Measurements from ENCODE around the gene ATG16L2. TPM values are rescaled to one million over a fixed set of nuclear protein-coding genes. Genes with fewer than 3 reads are reported as not detected.

Gene ATG16L2
- total RNA-seq, 2 donors from 2014 or later, result 9.0 to 10.0 TPM

DNA sequence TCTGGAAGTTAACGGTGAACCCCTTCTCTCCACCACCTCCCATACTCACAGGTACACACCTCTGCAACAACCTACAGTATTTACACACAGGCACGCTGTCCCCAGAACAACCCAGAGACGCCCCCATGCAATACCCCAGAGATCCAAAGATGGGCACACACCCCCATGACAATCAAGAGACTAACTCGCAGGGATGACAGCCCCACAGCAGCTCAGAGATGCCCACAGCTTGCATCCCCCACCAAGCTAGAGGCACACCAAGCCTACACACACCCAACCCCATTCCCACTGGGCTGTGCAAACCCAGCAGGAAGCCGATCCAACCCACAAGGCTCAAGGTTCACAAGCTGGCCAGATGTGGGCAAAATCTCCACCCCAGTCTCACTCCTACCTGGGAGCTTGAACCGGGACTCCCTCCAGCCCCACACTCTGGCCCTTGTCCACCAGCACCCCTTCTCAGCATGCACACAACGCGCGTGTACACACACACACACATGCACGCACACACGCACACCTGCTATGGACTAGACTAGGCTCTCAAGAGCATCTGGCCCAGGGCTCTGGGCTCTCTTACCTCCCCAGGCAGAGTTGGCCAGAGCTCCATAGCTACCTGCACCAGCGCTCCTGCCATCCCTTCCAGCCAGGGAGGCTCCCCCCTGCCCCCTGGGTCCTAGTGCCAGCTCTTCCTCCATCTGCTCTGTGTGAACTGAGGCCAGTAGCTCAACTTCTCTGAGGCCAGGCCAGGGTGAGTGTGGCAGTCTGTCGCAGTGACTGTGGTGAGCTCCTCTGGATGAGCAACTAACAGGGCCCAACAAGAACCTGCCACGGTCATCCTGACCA lies 31.9 kb upstream of the ATG16L2 start:
- DNase-seq (ENCODE audit: low spot score), result no peak
- Histone ChIP-seq H3K36me3 (no peaks in the 10 kb centered on the region), H3K9me3 (no peaks in the 10 kb centered on the region), H3K27me3 (no peaks in the 10 kb centered on the region), H3K4me3 (peak overlapping the region; percentile 61 to 79), H3K4me1 (peaks cover 0 to 49% of the 10 kb centered on the region in 2 donors), H3K27ac (peak overlapping the region in 1 of 2 donors; percentile 21)
- TF ChIP-seq, protein P1, sequence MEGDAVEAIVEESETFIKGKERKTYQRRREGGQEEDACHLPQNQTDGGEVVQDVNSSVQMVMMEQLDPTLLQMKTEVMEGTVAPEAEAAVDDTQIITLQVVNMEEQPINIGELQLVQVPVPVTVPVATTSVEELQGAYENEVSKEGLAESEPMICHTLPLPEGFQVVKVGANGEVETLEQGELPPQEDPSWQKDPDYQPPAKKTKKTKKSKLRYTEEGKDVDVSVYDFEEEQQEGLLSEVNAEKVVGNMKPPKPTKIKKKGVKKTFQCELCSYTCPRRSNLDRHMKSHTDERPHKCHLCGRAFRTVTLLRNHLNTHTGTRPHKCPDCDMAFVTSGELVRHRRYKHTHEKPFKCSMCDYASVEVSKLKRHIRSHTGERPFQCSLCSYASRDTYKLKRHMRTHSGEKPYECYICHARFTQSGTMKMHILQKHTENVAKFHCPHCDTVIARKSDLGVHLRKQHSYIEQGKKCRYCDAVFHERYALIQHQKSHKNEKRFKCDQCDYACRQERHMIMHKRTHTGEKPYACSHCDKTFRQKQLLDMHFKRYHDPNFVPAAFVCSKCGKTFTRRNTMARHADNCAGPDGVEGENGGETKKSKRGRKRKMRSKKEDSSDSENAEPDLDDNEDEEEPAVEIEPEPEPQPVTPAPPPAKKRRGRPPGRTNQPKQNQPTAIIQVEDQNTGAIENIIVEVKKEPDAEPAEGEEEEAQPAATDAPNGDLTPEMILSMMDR (IDR thresholded peaks at IDR 0.05), result no peak

GRCh38 chr11:72783144-72783905 lies 30.9 kb upstream of the ATG16L2 start:
- TF ChIP-seq, protein P1 (IDR thresholded peaks at IDR 0.05), result no peak
- Histone ChIP-seq H3K36me3 (no peaks in the 10 kb centered on the region), H3K9me3 (no peaks in the 10 kb centered on the region), H3K27me3 (no peaks in the 10 kb centered on the region), H3K4me1 (peaks cover 0 to 44% of the 10 kb centered on the region in 2 donors), H3K4me3 (no peak overlapping the region), H3K27ac (no peak overlapping the region)
- DNase-seq (ENCODE audit: low spot score), result no peak

GRCh38 chr11:72784662-72785061 lies 29.5 kb upstream of the ATG16L2 start:
- TF ChIP-seq, protein P1 (IDR thresholded peaks at IDR 0.05), result no peak
- peaks cover 0 to 39% of the 10 kb centered on the region in 2 donors for H3K4me1 ChIP-seq
- H3K4me3 ChIP-seq, result no peak overlapping the region
- no peak overlapping the region for H3K27ac ChIP-seq
- no peaks in the 10 kb centered on the region for H3K27me3 ChIP-seq
- no peaks in the 10 kb centered on the region for H3K36me3 ChIP-seq
- H3K9me3 ChIP-seq, result no peaks in the 10 kb centered on the region
- DNase-seq (ENCODE audit: low spot score), result no peak

GRCh38 chr11:72786305-72787215 lies 27.7 kb upstream of the ATG16L2 start:
- H3K9me3 ChIP-seq, result no peaks in the 10 kb centered on the region
- no peaks in the 10 kb centered on the region for H3K36me3 ChIP-seq
- peaks cover 0 to 30% of the 10 kb centered on the region in 2 donors for H3K4me1 ChIP-seq
- H3K27me3 ChIP-seq, result no peaks in the 10 kb centered on the region
- no peak overlapping the region for H3K27ac ChIP-seq
- DNase-seq (ENCODE audit: low spot score), result no peak
- no peak overlapping the region for H3K4me3 ChIP-seq
- TF ChIP-seq, protein P1 (IDR thresholded peaks at IDR 0.05), result no peak
